A673 (cell line): ENCODE results near the gene YIF1B. TPM values are rescaled to one million over a fixed set of nuclear protein-coding genes. Genes with fewer than 3 reads are reported as not detected.

ENCODE experiments used
- BruUV-seq: library from RNA; stranded (reverse); fragments of 400-500 nt; replicated peaks from 2 replicates; lab custom pipeline; 2021; lab: Mats Ljungman, UMichigan
- CTCF ChIA-PET: fragments of 300-600 bp; sonication (Branson Sonifier 250); formaldehyde crosslinking; loops from one replicate; lab custom pipeline; 2022; ENCODE audit warnings: antibody characterized with exemption; lab: Charles Lee
- POLR2A ChIA-PET: fragments of 300-600 bp; sonication (Branson Sonifier 250); formaldehyde crosslinking; loops from one replicate; lab custom pipeline; 2022; ENCODE audit warnings: antibody characterized with exemption; ENCODE audit not compliant: low non-redundant PET; lab: Charles Lee
- DNase-seq: peaks from one replicate; pipeline ENCODE4 v3.0.0-alpha.2; 2015; ENCODE audit warnings: low spot score
- H3K27ac ChIP-seq: fragments of 200-600 bp; sonication (generic); 2 replicates; pipeline ENCODE4 v1.5.1; 2016; ENCODE audit warnings: mixed run types, low read depth, mild to moderate bottlenecking, mixed read lengths, antibody characterized with exemption, low read length; ENCODE audit not compliant: poor library complexity, severe bottlenecking
- H3K27me3 ChIP-seq: fragments of 200-600 bp; sonication (generic); replicated peaks from 2 replicates; pipeline ENCODE4 v1.6.1; 2017; ENCODE audit warnings: mixed run types, low read depth, mild to moderate bottlenecking, mixed read lengths, antibody characterized with exemption, low read length; ENCODE audit not compliant: insufficient read depth, poor library complexity
- H3K36me3 ChIP-seq: fragments of 200-600 bp; sonication (generic); 2 replicates; pipeline ENCODE4 v1.6.1; 2016; ENCODE audit warnings: mixed run types, mild to moderate bottlenecking, mixed read lengths, antibody characterized with exemption, low read length; ENCODE audit not compliant: insufficient read depth, poor library complexity, severe bottlenecking
- H3K4me1 ChIP-seq: fragments of 200-600 bp; sonication (generic); 2 replicates; pipeline ENCODE4 v1.6.1; 2017; ENCODE audit warnings: mixed run types, mild to moderate bottlenecking, mixed read lengths, antibody characterized with exemption, low read length; ENCODE audit not compliant: insufficient read depth, poor library complexity, severe bottlenecking
- H3K4me3 ChIP-seq: fragments of 200-600 bp; sonication (generic); 2 replicates; pipeline ENCODE4 v1.5.1; 2016; ENCODE audit warnings: low read depth, mixed run types, mild to moderate bottlenecking, mixed read lengths, low read length; ENCODE audit not compliant: poor library complexity, severe bottlenecking
- H3K9me3 ChIP-seq: fragments of 200-600 bp; sonication (generic); 2 replicates; pipeline ENCODE4 v1.6.1; 2016; ENCODE audit warnings: mixed run types, low read depth, mild to moderate bottlenecking, mixed read lengths, antibody characterized with exemption, low read length; ENCODE audit not compliant: poor library complexity, severe bottlenecking
- EZH2 ChIP-seq: fragments of 200-600 bp; sonication (generic); IDR thresholded peaks from 2 replicates; pipeline ENCODE4 v1.6.1; 2017; ENCODE audit warnings: borderline replicate concordance, low read depth, mild to moderate bottlenecking, mixed read lengths, antibody characterized with exemption, low read length; ENCODE audit not compliant: poor library complexity, severe bottlenecking
- intact Hi-C: fragments of 100-400 bp; cut with micrococcal nuclease; formaldehyde crosslinking; loops from one replicate; pipeline ENCODE4 v1.10.0; 2022; ENCODE audit not compliant: unreplicated experiment
- total RNA-seq: library from RNA; stranded (reverse); gene quantifications from 2 replicates; pipeline ENCODE4 v1.2.3, GENCODE V29; 2021
- TF ChIP-seq, protein P1 (sequence below): fragments of 300-800, 200-600 bp; sonication (generic); conservative IDR thresholded peaks from 2 replicates; pipeline ENCODE4 v1.5.1; 2017; ENCODE audit warnings: low read depth, mild to moderate bottlenecking, antibody characterized with exemption, low read length, moderate library complexity, mixed read lengths

Gene YIF1B
- total RNA-seq, 1 experiment from 2014 or later, result 57.6 TPM

- H3K27ac ChIP-seq, result no peak overlapping the region
- no peaks in the 10 kb centered on the region for H3K4me1 ChIP-seq
- POLR2A ChIA-PET, result no interaction called here
- TF ChIP-seq, protein P1, sequence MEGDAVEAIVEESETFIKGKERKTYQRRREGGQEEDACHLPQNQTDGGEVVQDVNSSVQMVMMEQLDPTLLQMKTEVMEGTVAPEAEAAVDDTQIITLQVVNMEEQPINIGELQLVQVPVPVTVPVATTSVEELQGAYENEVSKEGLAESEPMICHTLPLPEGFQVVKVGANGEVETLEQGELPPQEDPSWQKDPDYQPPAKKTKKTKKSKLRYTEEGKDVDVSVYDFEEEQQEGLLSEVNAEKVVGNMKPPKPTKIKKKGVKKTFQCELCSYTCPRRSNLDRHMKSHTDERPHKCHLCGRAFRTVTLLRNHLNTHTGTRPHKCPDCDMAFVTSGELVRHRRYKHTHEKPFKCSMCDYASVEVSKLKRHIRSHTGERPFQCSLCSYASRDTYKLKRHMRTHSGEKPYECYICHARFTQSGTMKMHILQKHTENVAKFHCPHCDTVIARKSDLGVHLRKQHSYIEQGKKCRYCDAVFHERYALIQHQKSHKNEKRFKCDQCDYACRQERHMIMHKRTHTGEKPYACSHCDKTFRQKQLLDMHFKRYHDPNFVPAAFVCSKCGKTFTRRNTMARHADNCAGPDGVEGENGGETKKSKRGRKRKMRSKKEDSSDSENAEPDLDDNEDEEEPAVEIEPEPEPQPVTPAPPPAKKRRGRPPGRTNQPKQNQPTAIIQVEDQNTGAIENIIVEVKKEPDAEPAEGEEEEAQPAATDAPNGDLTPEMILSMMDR, result no peak
- TF ChIP-seq EZH2, result no peak
- no peaks in the 10 kb centered on the region for H3K27me3 ChIP-seq
- CTCF ChIA-PET, result no interaction called here
- BruUV-seq, result no TSS peak
- no peak for DNase-seq
- intact Hi-C loops, result no loop called here
- no peaks in the 10 kb centered on the region for H3K9me3 ChIP-seq
- H3K36me3 ChIP-seq, result no peaks in the 10 kb centered on the region
- no peak overlapping the region for H3K4me3 ChIP-seq
Measured at GRCh38 chr19:38293281-38293680, 22.5 kb downstream of the YIF1B start.

GRCh38 chr19:38291855-38292254 lies 23.9 kb downstream of the YIF1B start:
- no peak for DNase-seq
- H3K27ac ChIP-seq, result no peak overlapping the region
- no peaks in the 10 kb centered on the region for H3K9me3 ChIP-seq
- no peak overlapping the region for H3K4me3 ChIP-seq
- no peaks in the 10 kb centered on the region for H3K36me3 ChIP-seq
- BruUV-seq, result no TSS peak
- CTCF ChIA-PET, result no interaction called here
- no peaks in the 10 kb centered on the region for H3K27me3 ChIP-seq
- no peak for TF ChIP-seq EZH2
- TF ChIP-seq, protein P1, result no peak
- intact Hi-C loops, result no loop called here
- no peaks in the 10 kb centered on the region for H3K4me1 ChIP-seq
- POLR2A ChIA-PET, result no interaction called here

DNA sequence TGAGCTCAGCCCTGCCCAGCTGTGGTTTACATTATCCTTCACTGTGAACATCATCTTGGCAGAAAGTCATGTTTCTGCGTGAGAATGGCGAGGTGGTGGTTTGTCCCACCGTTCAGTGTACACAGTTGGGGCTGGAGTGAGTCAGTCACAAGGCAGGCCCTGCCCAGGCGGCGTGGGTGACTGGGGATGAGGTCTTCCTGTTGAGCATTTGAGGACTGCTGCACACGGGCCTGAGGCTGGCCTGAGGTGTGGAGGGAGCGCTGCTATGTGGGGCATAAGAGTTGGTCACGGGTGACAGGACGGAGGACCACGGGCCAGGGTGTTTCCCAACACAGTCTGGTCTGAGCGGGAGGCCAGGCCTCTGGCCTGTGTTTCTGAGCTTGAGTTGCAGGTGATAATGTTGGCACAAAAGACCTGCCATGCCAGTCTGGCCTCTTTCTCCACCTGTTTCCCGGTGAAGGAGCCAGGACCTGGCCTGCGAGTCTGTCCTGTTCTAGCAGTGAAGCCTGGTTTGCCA lies 25.1 kb downstream of the YIF1B start:
- TF ChIP-seq, protein P1, result no peak
- no peak for TF ChIP-seq EZH2
- no peak for DNase-seq
- no peaks in the 10 kb centered on the region for H3K27me3 ChIP-seq
- no TSS peak for BruUV-seq
- CTCF ChIA-PET, result no interaction called here
- H3K36me3 ChIP-seq, result no peaks in the 10 kb centered on the region
- H3K4me1 ChIP-seq, result no peaks in the 10 kb centered on the region
- no peak overlapping the region for H3K27ac ChIP-seq
- no peaks in the 10 kb centered on the region for H3K9me3 ChIP-seq
- H3K4me3 ChIP-seq, result no peak overlapping the region
- intact Hi-C loops, result no loop called here
- POLR2A ChIA-PET, result no interaction called here
